Stimulated activated naive B cell treated with anti-CD40 and anti-IgM and Interleukin-4, amounts not matched to agents 10 μg/mL and 1 μg/mL and 100 μg/mL, for 72 hours (primary cell): ENCODE results near the gene SYT7.

Experiments used
- ATAC-seq, 2 donors: fragments of 150-1000 bp; cut with Tn5 transposase; replicated peaks; 2 replicates each; pipeline ENCODE4 v1.10.0; 2021; ENCODE audit warnings: moderate library complexity in 1 of 2
- DNase-seq: peaks from one replicate; pipeline ENCODE4 v3.0.0; 2021
- H3K27ac Mint-ChIP-seq: one replicate; pipeline ENCODE4 v1.8.0; 2022; ENCODE audit warnings: mild to moderate bottlenecking, mixed read lengths
- H3K27me3 Mint-ChIP-seq, 2 donors: one replicate each; pipeline ENCODE4 v1.8.0; 2022; ENCODE audit warnings: mixed read lengths in 2 of 2
- H3K36me3 Mint-ChIP-seq, 2 donors: one replicate each; pipeline ENCODE4 v1.8.0; 2022; ENCODE audit warnings: mixed read lengths in 2 of 2, mild to moderate bottlenecking in 1 of 2
- H3K4me1 Mint-ChIP-seq, 2 donors: one replicate each; pipeline ENCODE4 v1.8.0; 2022; ENCODE audit warnings: mixed read lengths in 2 of 2, mild to moderate bottlenecking in 1 of 2
- H3K4me3 Mint-ChIP-seq, 2 donors: one replicate each; pipeline ENCODE4 v1.8.0; 2022; ENCODE audit warnings: mild to moderate bottlenecking in 2 of 2, mixed read lengths in 2 of 2, moderate library complexity in 1 of 2
- H3K9me3 Mint-ChIP-seq, 2 donors: one replicate each; pipeline ENCODE4 v1.8.0; 2022; ENCODE audit warnings: mixed read lengths in 2 of 2, mild to moderate bottlenecking in 1 of 2

The SYT7 gene

DNA sequence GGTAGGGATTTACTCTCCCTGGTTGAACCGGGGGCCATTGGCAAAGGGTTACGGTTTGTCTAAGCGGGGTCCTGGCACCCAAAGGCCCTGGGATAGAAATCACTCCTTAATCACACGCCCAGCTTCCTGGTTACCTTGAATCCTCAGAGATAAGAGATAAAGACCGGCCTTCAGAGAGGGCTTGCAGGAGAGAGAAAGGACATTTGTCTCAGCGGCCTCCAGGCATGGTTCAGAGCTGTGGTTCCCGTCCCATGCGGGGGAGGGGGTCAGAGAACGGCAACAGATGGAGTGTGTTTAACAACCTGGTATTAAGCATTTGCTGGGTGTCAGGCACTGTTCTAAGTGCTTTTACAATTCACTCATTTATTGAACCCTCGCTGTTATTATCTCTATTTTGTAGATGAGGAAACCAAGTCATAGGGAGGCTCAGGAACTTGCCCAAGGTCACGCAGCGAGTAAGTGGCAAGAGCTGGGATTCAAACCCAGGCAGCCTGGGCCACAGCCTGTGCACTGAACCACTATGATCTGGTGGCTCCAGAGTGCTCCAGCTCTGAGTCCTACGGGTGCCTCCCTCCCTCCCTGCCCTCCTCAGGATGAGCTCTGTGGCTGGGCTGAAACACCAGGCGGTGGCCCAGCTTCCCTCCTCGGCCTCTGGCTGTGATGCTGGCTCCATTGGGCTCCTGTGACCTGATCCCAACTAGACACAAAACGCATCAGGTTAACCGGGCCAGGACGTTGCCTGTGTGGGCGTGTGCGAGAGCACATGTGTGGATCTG is 53.7 kb downstream of the SYT7 start:
- H3K36me3 Mint-ChIP-seq = no peaks in the 10 kb centered on the region
- peaks cover 0 to 2% of the 10 kb centered on the region in 2 donors for H3K4me1 Mint-ChIP-seq
- no peak overlapping the region for H3K27ac Mint-ChIP-seq
- H3K9me3 Mint-ChIP-seq = no peaks in the 10 kb centered on the region
- peaks cover 51 to 54% of the 10 kb centered on the region in 2 donors for H3K27me3 Mint-ChIP-seq
- ATAC-seq (no peak), DNase-seq (no peak)
- H3K4me3 Mint-ChIP-seq = no peak overlapping the region

DNA sequence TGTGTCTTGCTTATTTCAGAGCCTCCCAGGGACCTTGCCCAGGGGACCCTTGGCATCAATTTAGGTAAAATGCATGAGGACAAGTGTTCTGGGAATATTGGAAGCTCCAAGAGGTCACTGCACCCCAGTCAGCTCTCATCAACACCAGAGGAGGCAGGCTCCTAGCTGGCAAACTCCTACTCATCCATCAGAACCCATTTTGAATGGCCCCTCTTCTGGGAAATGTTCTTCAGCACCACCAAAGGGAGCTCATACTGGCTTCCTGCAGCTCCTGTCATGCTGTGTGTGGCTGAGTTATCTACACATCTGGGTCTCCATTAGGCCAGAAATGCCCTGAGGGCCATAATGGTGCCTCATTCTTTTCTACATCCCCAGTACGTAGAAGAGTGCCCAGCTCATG is 54.6 kb downstream of the SYT7 start:
- H3K4me3 Mint-ChIP-seq = no peak overlapping the region
- no peaks in the 10 kb centered on the region for H3K9me3 Mint-ChIP-seq
- H3K27me3 Mint-ChIP-seq = peaks cover 54 to 55% of the 10 kb centered on the region in 2 donors
- H3K27ac Mint-ChIP-seq = no peak overlapping the region
- ATAC-seq (no peak), DNase-seq (no peak)
- H3K4me1 Mint-ChIP-seq = peaks cover 0 to 2% of the 10 kb centered on the region in 2 donors
- H3K36me3 Mint-ChIP-seq = no peaks in the 10 kb centered on the region

- ATAC-seq (no peak), DNase-seq (no peak)
- Mint-ChIP-seq H3K27ac (no peak overlapping the region), H3K27me3 (peaks cover 46 to 50% of the 10 kb centered on the region in 2 donors), H3K36me3 (no peaks in the 10 kb centered on the region), H3K4me1 (no peaks in the 10 kb centered on the region), H3K4me3 (no peak overlapping the region), H3K9me3 (no peaks in the 10 kb centered on the region)
These were observed 55.8 kb downstream of the SYT7 start for GRCh38 chr11:61524963-61525587.

- Mint-ChIP-seq H3K4me1 (no peaks in the 10 kb centered on the region), H3K36me3 (no peaks in the 10 kb centered on the region), H3K27ac (no peak overlapping the region), H3K4me3 (no peak overlapping the region), H3K27me3 (peaks cover 41 to 50% of the 10 kb centered on the region in 2 donors), H3K9me3 (no peaks in the 10 kb centered on the region)
- no peak for ATAC-seq
- no peak for DNase-seq
These were observed 56.4 kb downstream of the SYT7 start for GRCh38 chr11:61524446-61524845.

- Mint-ChIP-seq H3K27me3 (peaks cover 45 to 54% of the 10 kb centered on the region in 2 donors), H3K36me3 (no peaks in the 10 kb centered on the region), H3K4me3 (no peak overlapping the region), H3K4me1 (no peaks in the 10 kb centered on the region), H3K9me3 (no peaks in the 10 kb centered on the region), H3K27ac (no peak overlapping the region)
- no peak for DNase-seq
- ATAC-seq = no peak
These were observed 58.0 kb downstream of the SYT7 start for GRCh38 chr11:61522881-61523280.

GRCh38 chr11:61518032-61518795 is 62.7 kb downstream of the SYT7 start:
- DNase-seq (no peak), ATAC-seq (no peak)
- Mint-ChIP-seq H3K27ac (no peak overlapping the region), H3K4me3 (no peak overlapping the region), H3K9me3 (no peaks in the 10 kb centered on the region), H3K36me3 (no peaks in the 10 kb centered on the region), H3K27me3 (peaks cover 44 to 61% of the 10 kb centered on the region in 2 donors), H3K4me1 (peaks cover 7 to 14% of the 10 kb centered on the region in 2 donors)

GRCh38 chr11:61516675-61517572 is 64.0 kb downstream of the SYT7 start:
- Mint-ChIP-seq H3K27me3 (peaks cover 54 to 71% of the 10 kb centered on the region in 2 donors), H3K27ac (no peak overlapping the region), H3K9me3 (no peaks in the 10 kb centered on the region), H3K4me1 (peaks cover 7 to 14% of the 10 kb centered on the region in 2 donors), H3K36me3 (no peaks in the 10 kb centered on the region), H3K4me3 (peak overlapping the region in 1 of 2 donors; percentile 26)
- DNase-seq (peak; percentile 37), ATAC-seq (peak; percentile 65 to 77)

GRCh38 chr11:61516191-61516590 is 64.7 kb downstream of the SYT7 start:
- Mint-ChIP-seq H3K9me3 (no peaks in the 10 kb centered on the region), H3K4me1 (peaks cover 7 to 14% of the 10 kb centered on the region in 2 donors), H3K27me3 (peaks cover 59 to 74% of the 10 kb centered on the region in 2 donors), H3K36me3 (no peaks in the 10 kb centered on the region), H3K4me3 (peak overlapping the region in 1 of 2 donors; percentile 26), H3K27ac (no peak overlapping the region)
- DNase-seq (no peak), ATAC-seq (no peak)

GRCh38 chr11:61515686-61516085 is 65.2 kb downstream of the SYT7 start:
- H3K36me3 Mint-ChIP-seq = no peaks in the 10 kb centered on the region
- H3K27ac Mint-ChIP-seq = no peak overlapping the region

DNA sequence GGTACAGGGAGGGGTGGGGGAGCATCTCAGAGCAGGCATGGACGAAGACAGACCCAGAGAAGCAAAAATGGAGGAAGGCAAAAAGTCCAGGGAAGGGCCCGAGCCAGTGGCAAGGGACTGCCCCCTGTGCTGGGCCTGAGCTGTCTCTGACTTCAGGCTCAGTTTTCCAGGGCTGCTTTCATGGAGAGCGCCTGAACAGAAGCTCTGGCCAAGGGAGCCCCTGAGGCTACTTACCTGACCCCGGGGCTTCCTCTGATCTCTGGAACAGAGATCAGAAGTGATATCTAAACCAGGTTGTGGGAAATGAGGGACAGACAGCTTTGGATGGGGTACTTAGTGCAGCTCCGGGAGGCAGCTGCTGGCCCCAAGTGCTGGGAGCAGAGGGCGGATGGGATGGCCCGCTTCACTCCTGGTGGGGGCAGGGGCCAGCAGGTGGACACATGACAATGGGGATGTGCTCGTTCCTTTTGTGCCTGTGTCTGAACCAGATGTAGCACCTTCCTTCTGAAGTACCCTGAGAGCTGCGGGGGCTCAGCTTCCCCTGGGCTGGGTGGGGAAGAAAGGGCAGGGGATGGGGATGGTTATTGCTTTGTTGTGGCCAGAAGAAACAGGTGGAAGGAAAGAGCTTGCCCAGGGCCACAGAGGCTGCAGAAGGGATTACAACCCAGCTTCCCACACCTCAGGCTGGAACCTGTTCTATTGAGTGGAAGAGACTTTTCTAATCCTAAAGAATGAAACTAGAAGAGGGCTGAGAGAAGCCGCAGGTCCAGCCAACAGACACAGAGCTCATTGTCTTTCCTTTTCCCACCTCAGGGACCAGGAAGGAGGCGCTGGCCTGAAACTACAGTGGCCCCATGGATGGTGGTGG is 66.6 kb downstream of the SYT7 start:
- H3K4me1 Mint-ChIP-seq = peaks cover 8 to 22% of the 10 kb centered on the region in 2 donors
- no peak overlapping the region for H3K27ac Mint-ChIP-seq
- no peak overlapping the region for H3K4me3 Mint-ChIP-seq
- H3K27me3 Mint-ChIP-seq = peaks cover 71 to 85% of the 10 kb centered on the region in 2 donors
- H3K36me3 Mint-ChIP-seq = no peaks in the 10 kb centered on the region
- DNase-seq (no peak), ATAC-seq (no peak)
- H3K9me3 Mint-ChIP-seq = no peaks in the 10 kb centered on the region

More at GRCh38 chr11:61515686-61516085, 65.2 kb downstream of the SYT7 start:
- H3K9me3 Mint-ChIP-seq = no peaks in the 10 kb centered on the region
- peaks cover 64 to 79% of the 10 kb centered on the region in 2 donors for H3K27me3 Mint-ChIP-seq
- H3K4me1 Mint-ChIP-seq = peaks cover 7 to 14% of the 10 kb centered on the region in 2 donors
- ATAC-seq (no peak), DNase-seq (no peak)
- no peak overlapping the region for H3K4me3 Mint-ChIP-seq

GRCh38 chr11:61513143-61513765 is 67.6 kb downstream of the SYT7 start:
- no peak for DNase-seq
- no peaks in the 10 kb centered on the region for H3K36me3 Mint-ChIP-seq
- ATAC-seq = no peak
- H3K27me3 Mint-ChIP-seq = peaks cover 64 to 76% of the 10 kb centered on the region in 2 donors
- H3K27ac Mint-ChIP-seq = no peak overlapping the region
- peaks cover 9 to 25% of the 10 kb centered on the region in 2 donors for H3K4me1 Mint-ChIP-seq
- no peak overlapping the region for H3K4me3 Mint-ChIP-seq
- no peaks in the 10 kb centered on the region for H3K9me3 Mint-ChIP-seq

DNA sequence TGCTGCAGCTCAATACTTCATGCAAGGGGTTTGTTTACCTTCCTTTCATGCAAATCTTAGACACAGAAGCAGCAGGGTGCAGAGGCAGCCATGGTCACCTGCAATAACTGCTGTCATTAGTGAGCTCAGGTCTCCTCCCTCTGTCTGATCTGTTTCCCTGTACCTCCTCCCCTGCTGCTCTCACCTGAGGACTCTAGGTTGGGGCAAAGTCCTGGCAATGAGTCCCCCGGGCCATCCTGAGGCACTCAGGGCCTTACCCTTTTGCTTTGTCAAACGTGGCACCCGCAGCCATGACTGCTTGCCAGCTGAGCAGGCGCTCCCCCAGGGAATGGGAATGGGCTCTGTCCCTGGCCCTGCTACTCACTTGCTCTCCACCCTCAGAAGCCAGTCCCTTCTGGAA is 68.4 kb downstream of the SYT7 start:
- Mint-ChIP-seq H3K4me1 (peaks cover 16 to 31% of the 10 kb centered on the region in 2 donors), H3K9me3 (no peaks in the 10 kb centered on the region), H3K4me3 (no peak overlapping the region), H3K36me3 (peaks cover 0 to 4% of the 10 kb centered on the region in 2 donors), H3K27me3 (peaks cover 67 to 78% of the 10 kb centered on the region in 2 donors), H3K27ac (no peak overlapping the region)
- ATAC-seq (no peak), DNase-seq (no peak)
